Mucosa of descending colon (tissue), 3 donors: Measurements from ENCODE around the gene SYT3. TPM values are rescaled to one million over a fixed set of nuclear protein-coding genes. Genes with fewer than 3 reads are reported as not detected.
A peak's percentile ranks its signal among the peaks of the same experiment; 100 is the strongest.

Experiments
- ATAC-seq: fragments of 200-7000 bp; cut with Tn5 transposase; one replicate; pipeline ENCODE4 v1.9.1; 2020; ENCODE audit warnings: mild to moderate bottlenecking, moderate library complexity
- DNase-seq, 3 donors: peaks; one replicate each; pipeline ENCODE4 v3.0.0-alpha.2; 2020
- H3K36me3 ChIP-seq: fragments of 200-600 bp; one replicate; pipeline ENCODE4 v1.8.0; 2021; ENCODE audit warnings: low read depth, mild to moderate bottlenecking
- H3K4me1 ChIP-seq: fragments of 200-600 bp; one replicate; pipeline ENCODE4 v1.8.0; 2021; ENCODE audit warnings: low read depth, mild to moderate bottlenecking
- H3K4me3 ChIP-seq: fragments of 200-600 bp; one replicate; pipeline ENCODE4 v1.8.0; 2021; ENCODE audit warnings: mild to moderate bottlenecking
- H3K9me3 ChIP-seq: fragments of 200-600 bp; one replicate; pipeline ENCODE4 v1.8.0; 2021; ENCODE audit warnings: mild to moderate bottlenecking
- intact Hi-C, 2 donors: fragments of 100-400 bp; cut with DNase I in 1 of 2; cut with micrococcal nuclease in 1 of 2; formaldehyde crosslinking; loops; one replicate each; pipeline versions ENCODE4 v1.11.0 to v1.11.1; 2022; cut with DNase I, micrococcal nuclease
- total RNA-seq, 3 donors: library from RNA; stranded (reverse); fragmentation: NEBNext Ultra II Directional in 2 of 3; extraction: Animal tissue kit (Norgen Biotek cat#: 25700) in 2 of 3; gene quantifications; one replicate each; pipeline versions ENCODE4 v1.2.1 to v1.2.4, GENCODE V29; 2021 to 2023
- TF ChIP-seq, protein P1 (sequence below): fragments of 200-600 bp; IDR thresholded peaks from one replicate; pipeline ENCODE4 v1.8.0; 2022; ENCODE audit warnings: antibody characterized with exemption, mild to moderate bottlenecking
- donor health status: DM: no; HTN: no; CAD: no; lungs with moderate emphysema.
- donor health status: DM: no; HTN: no; CAD: no.
- donor health status: DM: no; HTN: yes; CAD: no.

SYT3 gene
- total RNA-seq, 3 donors from 2014 or later = 0.14 to 1.2 TPM; not detected in 1

DNA sequence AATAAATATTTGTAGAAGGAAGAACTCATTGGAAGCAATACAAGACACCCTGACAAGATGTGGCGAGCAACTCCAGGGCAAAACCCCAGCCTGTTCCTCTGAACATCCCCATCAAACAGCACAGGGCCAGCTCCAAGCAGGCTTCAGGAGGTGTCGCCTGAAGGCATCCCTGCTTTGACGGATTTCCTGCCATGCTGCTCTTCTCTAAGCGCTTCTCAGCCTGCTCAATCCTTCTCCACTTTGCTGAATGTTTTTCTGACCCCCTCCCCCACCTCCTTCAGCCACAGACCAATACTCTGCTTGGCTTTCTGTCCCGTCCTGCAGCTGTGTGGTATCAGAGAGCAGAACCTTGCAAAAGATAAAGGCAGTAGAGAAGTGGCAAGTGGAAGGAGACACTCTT is 38.0 kb upstream of the SYT3 start:
- Histone ChIP-seq H3K9me3 (no peaks in the 10 kb centered on the region), H3K4me1 (no peaks in the 10 kb centered on the region), H3K4me3 (no peak overlapping the region), H3K36me3 (no peaks in the 10 kb centered on the region)
- no peak for ATAC-seq
- DNase-seq = no peak
- TF ChIP-seq, protein P1, sequence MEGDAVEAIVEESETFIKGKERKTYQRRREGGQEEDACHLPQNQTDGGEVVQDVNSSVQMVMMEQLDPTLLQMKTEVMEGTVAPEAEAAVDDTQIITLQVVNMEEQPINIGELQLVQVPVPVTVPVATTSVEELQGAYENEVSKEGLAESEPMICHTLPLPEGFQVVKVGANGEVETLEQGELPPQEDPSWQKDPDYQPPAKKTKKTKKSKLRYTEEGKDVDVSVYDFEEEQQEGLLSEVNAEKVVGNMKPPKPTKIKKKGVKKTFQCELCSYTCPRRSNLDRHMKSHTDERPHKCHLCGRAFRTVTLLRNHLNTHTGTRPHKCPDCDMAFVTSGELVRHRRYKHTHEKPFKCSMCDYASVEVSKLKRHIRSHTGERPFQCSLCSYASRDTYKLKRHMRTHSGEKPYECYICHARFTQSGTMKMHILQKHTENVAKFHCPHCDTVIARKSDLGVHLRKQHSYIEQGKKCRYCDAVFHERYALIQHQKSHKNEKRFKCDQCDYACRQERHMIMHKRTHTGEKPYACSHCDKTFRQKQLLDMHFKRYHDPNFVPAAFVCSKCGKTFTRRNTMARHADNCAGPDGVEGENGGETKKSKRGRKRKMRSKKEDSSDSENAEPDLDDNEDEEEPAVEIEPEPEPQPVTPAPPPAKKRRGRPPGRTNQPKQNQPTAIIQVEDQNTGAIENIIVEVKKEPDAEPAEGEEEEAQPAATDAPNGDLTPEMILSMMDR = no peak
- intact Hi-C loops = no loop called here

DNA sequence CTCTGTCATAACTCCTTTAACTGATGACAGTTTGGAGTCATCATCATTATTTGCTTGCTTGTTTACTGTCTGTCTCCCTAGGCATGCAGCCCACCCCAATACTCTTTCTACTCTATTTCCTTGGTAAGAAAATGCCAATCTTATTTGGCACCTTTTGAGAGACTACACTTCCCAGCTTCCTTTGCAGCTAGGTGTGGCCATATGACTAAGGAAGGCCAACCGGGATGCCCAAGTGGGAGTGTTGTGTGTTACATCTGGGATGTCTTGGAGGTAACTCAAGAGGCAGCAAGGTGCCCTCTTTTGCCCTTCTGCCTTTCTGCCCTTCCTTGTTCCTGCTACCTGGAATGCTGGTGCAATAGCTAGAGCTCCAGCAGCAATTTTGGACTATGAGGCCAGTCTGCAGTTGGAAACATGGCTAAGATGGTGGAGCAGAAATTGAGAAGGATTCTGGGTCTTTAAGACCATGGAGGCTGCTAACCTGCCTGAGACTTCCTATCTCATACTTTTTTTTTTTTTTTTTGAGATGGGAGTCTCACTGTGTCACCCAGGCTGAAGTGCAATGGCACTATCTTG is 37.0 kb upstream of the SYT3 start:
- TF ChIP-seq, protein P1 = no peak
- H3K4me3 ChIP-seq = no peak overlapping the region
- no peak for ATAC-seq
- no peaks in the 10 kb centered on the region for H3K9me3 ChIP-seq
- intact Hi-C loops = no loop called here
- DNase-seq = no peak
- H3K36me3 ChIP-seq = no peaks in the 10 kb centered on the region
- no peaks in the 10 kb centered on the region for H3K4me1 ChIP-seq

DNA sequence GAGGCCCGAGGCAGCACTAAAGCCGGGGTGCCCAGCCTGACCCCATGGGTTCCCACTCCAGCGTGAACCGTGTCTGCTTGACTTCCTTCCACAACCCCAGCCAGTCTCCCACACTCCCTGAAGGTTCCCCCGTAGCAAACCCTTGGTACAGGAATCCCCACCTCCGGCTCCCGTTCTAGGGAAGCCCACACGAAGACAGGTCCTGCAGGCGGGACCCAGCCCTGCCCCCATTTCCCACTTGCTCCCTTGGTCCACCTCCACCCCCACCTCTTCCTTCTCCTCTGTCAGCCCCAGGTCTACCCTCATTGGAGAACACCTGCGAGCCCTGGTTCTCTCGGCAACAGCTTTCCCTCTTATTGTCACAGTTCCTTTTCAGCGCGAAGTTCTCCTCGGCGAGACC is 33.4 kb upstream of the SYT3 start:
- Histone ChIP-seq H3K36me3 (no peaks in the 10 kb centered on the region), H3K4me3 (no peak overlapping the region), H3K4me1 (no peaks in the 10 kb centered on the region), H3K9me3 (no peaks in the 10 kb centered on the region)
- intact Hi-C loops = no loop called here
- TF ChIP-seq, protein P1 = no peak
- no peak for ATAC-seq
- DNase-seq = no peak

DNA sequence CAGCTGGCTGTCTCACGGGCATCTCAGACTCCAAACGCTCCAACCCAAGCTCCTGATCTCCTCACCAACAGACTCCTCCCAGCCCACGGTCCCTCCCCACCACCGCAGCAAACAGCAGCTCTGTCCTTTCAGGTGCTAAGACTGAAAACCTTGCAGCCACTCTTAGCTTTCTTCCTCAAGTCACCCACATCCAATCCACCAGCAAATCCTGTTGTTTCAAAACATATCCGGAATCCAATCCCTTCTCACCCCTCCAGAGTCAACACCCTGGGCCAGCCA is 30.4 kb upstream of the SYT3 start:
- no peak for ATAC-seq
- no peaks in the 10 kb centered on the region for H3K36me3 ChIP-seq
- H3K4me1 ChIP-seq = no peaks in the 10 kb centered on the region
- no peak overlapping the region for H3K4me3 ChIP-seq
- TF ChIP-seq, protein P1 = no peak
- no peak for DNase-seq
- intact Hi-C loops = no loop called here
- no peaks in the 10 kb centered on the region for H3K9me3 ChIP-seq

DNA sequence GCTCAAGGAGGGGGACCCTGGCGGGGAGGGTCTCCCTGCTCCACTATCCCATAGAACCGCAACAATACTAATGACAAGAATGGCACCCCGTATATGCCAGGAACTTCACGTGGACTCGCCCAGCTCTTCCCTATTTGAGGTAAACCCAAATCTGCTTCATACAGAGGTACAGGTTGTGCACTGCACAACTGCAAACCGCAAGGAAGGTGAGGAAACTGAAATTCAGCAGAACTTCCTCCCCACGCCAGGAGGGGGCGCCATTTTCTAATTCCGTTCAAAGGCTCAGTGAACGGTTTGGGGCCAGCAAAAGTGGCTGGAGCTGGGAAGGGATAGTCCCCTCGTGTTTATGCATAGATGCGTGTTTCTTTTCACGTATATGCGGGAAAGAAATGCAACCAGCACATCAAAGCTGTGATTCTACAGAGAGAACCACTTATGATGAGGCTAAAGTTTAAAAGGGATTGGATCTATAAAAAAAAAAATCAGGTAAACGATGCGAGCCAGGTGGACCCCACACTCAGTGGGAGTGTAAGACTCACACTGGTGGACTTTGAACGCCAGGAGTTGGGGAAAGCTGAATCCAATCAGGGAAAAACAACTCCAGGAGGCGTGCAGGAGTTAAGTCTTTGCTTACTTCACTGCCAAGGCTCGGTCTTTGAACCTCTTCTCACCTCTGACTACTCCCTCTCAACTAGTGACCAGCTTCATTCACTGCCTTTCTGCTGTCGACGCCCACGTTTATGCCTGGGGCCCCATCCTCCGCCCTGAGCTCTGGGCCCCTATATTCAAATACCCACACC is 29.8 kb upstream of the SYT3 start:
- no peaks in the 10 kb centered on the region for H3K9me3 ChIP-seq
- TF ChIP-seq, protein P1 = peak; percentile 31
- DNase-seq (peak in 2 of 3 donors; percentile 32 to 43), ATAC-seq (peak; percentile 33)
- H3K4me1 ChIP-seq = no peaks in the 10 kb centered on the region
- H3K4me3 ChIP-seq = no peak overlapping the region
- H3K36me3 ChIP-seq = no peaks in the 10 kb centered on the region
- intact Hi-C loops = no loop called here
